Measurements from ENCODE around the gene MRPL20. TPM values are rescaled to one million over a fixed set of nuclear protein-coding genes. Genes with fewer than 3 reads are reported as not detected.
A peak's percentile ranks its signal among the peaks of the same experiment; 100 is the strongest.

Gene MRPL20
- polyA plus RNA-seq, 1 donor = 111 TPM

DNA sequence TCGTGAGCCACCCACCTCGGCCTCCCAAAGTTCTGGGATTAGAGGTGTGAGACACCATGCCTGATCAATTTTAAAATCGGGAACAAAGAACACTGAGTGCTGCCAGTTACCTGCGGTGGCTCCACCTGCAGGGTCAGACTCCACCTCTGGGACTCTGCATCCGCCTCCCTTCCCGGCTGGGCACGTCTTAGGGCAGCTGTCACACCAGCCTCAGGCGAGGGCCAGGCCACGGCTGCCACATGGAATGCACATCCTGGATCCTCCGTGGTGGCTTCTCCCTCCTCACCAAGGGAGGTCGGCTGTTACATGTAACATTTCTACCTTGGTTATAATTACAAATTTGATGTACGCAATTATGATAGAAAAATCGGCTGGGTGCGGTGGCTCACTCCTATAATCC is 42.8 kb downstream of the MRPL20 start:
- DNase-seq = no peak

DNA sequence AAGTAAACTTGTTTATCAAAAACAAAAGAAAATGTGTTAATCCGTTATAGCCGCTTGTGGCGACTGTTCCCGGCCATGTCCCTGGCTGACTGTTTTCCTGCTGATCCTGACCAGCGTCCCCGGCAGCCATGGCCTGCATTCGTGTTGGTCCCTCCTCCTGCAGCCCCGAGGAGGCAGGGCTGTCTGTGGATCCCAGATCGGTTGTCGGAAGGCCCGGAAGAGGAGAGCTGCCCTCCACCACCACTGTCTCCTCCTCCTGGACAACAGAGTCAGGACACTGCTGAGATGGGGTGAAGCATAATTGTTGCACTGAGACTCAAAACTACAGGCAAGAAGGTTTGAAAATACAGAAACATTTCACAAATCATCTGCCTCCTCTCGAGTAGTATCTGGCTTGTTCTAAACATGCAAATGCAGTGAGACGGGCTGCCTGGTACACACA is 45.1 kb downstream of the MRPL20 start:
- no peak for DNase-seq

DNA sequence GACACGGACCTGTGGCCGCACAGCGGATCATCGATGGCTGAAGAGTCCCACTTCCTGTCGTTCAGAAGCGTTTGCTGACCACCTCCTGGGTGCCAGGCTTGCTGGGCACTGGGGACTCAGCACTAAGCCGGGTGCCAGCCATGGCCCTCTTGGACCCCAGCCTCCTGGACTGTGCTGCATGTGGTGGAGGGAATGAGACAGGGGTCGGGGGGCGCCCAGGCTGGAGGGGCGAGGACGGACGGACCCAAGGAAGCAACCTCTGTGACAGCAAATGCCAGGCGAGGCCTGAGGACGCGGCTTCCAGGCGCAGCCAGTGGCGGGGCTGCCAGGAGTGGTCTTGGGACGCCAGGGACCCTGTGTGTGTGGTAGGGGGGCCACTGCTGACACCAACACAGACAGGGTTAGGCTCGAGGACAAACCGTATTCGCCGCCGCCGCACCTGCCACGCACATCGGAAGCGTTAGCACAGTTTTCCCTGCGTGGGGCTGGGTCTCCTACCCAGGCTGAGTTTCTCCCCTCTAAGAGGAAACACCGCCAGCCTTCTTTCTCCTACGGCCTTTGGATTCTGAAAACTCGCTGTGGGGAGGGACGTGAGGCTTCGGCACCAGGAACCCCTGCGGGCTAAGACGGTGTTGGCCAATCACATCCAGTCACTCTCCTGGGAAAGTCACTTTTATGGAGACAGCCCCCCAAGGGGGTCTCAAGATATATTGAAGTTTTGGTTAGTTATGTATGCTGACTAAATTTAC is 45.7 kb downstream of the MRPL20 start:
- DNase-seq = no peak

DNA sequence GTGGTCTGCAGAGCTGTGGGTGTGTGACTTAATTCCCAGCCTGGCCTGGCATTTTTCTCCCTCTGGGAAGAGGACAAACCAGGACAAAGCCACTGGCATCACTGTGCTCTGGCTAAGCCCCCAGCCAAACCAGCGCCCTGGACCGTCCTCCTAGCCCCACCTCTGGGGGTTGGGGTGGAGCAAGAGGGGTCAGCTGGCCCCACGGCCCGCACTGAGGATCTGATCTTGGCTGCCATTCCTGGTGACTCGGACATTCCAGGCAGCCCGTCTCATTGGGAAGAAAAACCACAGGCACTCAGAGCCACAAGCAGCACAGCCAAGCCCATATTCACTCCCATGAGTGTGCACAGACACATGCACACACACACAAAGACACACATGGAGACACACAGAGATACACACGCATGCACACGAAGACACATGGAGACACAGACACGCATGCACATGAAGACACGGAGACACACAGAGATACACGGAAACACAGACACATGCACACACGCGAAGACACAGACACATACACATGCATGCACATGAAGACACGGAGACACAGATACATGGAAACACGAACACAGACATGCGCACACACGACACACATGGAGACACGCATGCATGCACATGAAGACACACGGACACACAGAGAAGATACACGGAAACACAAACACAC is 46.5 kb downstream of the MRPL20 start:
- DNase-seq = no peak

DNA sequence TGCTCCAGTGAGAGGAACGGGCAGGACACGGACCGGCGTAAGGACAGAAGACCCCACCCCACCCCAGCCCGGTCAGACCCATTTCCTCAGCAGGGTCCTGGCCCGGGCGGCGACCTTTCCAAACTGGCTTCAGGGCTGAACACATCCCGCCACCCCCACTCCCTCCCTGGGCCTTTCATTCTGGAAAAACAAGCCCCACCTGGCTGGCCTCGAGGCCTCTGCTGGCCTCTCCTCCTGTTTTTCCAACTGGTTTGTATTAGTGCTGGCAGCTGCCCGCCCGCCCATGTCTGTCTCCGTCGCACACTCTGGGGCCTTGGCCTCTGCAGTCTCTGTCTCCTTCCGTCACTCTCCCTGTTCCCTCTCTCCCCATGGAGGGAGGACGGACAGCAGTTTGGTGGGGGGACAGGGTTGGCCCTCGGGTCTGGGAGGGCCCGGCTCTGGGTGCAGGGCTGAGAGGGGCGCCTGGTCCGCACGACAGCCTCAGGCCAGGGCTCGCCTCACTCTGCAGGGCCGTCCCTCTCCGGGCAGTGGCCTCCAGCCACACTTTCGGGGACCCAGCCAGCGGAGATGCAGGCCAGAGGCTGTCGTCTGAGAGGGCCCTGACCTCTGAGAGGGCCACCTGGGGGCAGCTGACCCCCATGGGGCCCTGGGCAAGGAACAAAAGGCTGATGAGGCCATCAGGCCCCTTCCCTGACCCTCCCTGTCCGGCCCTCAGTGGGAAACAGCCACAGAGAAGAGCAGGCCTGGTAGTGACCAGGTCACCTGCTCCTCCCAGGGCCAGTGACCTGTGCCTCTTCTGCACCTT is 47.2 kb downstream of the MRPL20 start:
- DNase-seq = no peak

DNA sequence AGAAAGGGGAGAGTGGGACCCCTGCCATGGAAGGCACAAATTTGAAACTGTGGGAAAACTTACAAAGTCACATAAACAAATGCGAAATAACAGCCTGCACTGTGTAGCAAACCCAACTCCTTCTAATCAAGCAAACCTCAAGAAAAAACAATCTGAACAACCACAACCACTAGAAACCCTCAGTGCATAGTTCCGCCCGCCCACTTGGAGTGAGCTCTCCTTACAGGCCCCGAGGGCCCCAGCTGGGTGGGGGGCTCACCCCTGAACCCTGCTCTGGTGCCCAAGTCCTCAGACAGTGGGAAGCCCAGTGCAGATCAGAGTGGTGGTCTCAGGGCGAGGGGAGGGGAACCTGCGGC is 47.8 kb downstream of the MRPL20 start:
- DNase-seq = no peak

DNA sequence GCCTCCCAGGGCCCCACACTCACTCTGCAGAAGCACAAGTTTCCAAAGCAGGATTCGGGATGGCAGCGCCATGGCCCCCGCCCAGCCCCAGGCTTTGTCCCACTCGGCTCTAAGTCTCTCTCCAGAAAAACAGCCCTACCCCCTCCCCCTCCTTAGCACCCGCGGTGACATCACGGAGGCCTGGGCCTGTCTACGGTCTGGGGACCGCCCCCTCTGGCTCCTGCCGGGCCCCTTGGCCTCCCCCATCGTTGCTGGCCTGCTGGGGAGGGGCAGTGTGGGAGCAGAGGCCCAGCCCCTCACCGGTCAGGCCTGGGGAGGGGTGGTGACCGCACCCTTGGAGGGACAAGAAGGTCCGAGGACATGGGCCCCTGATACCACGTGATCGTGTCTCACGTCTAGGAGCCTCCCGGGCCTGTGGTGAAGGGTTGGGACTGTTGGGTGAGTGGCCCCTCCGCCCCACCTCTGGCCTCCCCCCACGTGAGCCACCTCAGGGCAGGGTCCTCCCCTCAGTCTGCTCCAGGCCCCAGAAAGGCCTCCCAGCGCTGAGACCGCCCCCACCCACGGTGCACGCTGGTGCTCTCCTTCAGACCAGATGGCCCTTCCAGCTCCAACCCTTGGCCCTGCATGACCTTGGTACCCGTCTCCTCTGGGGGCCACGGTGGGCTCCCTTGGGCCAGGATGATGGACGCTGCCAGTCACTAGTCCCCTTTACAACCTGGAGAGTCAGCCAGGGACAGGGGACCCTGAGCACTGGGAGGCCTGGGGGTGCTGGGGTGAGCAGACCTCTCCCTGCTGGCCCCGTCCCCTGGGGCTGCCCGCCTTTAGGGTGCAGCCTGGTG is 48.4 kb downstream of the MRPL20 start, which contains the start of gene MXRA8:
Gene MXRA8 (minus strand): TSS at position 123 of the 839 bp plus-strand sequence. CDS start 51 bp downstream, at position 72.
- DNase-seq = peak; percentile 69

DNA sequence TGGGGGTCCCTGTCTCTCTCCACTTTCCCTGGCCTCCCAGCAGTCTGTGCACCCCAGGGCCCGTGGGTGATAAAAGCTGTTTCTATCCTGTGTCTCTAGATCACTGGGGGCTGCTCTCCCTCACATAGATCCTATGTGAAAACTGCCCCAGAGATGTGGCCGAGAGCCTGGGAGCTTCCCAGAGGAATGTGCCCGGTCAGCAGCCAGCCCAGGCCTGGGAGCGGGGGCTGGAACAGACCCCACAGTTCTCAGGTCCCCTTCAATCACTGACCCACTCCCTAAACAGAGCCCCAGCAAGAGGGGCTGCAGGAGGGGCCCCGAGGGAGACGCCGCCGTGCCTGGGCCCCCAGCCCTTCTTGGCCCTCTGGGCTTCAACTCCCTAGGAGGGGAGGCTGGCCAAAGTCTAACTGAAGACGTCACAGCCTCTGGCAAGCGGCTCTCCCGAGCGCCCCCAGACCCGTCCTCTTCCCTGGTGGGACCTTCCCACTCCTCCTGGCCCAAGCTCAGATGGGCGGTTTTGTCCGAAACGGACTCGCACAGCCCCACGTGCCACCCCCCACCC is 49.1 kb downstream of the MRPL20 start:
- no peak for DNase-seq

DNA sequence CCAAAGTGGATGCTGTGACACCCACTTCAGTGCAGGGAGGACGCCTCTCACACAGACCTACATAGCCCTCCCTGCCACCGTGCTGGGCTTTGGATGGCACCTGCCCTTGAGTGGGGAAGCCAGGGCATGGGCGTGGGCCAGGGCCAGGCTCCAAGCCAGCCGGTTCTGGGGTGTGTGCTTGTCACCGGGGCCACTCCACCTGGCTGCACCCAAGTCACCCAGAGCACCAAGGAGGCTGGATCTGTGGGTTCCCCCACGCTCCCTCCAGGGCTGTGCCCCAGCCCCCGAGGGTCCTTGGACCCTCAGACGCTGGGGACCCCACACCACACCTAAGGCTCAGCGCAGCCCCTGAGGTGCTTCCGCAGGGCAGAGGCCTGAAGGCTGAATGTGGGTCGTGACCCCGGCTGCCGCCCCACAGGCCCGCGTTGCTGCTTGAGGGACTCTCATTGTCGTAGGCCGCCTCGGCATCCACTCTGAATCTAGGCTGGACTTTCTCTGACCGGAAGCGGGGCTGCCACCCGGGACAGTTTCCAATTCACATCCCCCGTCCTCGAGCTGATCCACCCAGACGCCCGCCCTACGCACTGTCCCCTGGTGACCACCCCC is 50.2 kb downstream of the MRPL20 start:
- DNase-seq = no peak

DNA sequence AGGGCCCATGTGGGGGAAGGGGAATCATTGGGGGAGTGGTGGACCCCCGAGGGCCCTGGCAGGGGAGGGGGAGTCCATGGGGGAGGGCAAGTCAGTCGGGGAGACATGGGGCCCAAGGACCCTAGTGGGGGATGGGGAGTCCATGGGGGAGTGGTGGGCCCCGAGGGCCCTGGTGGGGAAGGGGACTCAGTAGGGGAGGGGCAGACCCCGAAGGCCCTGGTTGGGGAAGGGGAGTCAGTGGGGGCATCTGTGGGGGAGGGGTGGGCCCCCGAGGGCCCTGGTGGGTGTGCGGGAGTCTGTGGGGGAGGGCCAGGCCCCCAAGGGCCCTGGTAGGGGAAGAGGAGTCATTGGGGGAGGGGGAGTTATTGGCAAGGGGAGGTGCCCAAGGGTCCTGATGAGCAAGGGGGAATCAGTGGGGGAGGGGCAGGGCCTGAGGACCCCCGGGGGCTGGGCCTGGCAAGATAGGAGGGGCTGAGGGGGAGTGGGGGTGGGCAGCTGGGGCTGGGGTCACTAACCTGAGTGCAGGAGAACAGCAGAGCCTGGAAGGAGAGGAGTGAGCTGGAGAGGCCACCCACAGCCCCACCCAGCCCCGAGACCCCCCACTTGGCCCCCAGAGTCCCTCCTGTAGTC is 50.8 kb downstream of the MRPL20 start:
- no peak for DNase-seq

DNA sequence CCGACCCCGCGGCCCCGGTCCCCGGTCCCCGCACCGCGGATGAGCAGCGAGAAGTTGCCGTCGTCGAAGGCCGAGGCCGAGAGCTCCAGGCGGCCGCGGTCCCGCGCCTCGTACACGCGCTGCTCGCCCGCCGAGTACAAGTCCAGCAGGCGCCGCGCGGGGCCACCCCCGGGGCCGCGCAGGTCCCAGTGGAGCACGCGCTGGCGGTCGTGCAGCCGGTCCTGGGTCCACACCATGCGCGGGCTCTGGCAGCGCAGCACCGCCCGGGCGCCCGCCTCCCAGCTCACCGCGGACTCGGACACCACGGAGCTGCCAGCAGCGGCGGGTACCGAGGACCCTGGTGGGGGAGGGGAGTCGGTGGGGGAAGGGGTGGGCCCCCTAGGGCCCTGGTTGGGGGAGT is 51.7 kb downstream of the MRPL20 start:
- DNase-seq = no peak

DNA sequence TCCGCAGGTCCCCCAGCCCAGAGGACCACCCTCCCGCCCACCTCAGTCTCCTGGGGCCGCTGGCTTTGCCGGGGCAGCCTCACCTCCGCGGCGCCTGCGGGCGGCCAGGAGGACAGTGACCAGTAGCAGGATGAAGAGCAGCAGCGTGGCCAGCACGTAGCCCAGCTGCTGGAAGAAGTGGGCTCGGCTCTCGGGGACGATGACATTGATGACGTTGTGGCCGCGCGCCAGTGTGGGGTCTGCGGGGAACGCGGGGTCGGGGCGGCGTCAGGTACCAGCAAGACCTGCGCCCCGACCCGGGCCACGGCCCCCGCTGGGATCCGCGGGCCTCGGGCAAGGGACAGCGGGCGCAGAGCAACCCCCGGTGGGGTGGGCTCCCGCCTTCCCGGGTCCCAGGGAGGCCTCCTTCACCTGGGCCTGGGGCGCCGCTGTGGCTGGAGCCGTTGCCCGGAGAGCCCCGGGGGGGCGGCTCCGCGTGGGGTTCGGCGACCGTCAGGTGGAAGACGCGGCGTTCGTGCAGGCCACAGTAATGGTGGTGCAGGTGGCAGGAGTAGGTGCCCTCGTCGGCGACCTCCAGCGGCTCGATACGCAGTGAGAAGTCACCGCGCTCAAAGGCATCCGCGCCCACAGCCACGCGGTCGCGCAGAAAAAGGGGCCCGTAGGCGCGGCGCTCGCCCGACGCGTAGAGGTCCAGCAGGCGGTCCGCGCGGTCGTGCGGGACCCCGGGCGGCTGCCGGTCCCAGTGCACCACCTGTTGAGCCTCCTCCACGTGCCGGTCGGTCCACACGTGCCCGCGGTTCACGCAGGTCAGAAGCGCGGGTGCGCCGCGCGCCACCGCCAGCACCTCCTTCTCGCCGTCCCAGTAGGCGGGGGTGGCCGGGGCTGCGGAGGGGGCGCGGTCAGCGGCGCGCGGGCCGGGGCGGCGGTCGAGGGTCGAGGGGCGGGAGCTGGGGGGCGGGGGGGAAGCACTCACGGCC is 52.5 kb downstream of the MRPL20 start:
- no peak for DNase-seq

DNA sequence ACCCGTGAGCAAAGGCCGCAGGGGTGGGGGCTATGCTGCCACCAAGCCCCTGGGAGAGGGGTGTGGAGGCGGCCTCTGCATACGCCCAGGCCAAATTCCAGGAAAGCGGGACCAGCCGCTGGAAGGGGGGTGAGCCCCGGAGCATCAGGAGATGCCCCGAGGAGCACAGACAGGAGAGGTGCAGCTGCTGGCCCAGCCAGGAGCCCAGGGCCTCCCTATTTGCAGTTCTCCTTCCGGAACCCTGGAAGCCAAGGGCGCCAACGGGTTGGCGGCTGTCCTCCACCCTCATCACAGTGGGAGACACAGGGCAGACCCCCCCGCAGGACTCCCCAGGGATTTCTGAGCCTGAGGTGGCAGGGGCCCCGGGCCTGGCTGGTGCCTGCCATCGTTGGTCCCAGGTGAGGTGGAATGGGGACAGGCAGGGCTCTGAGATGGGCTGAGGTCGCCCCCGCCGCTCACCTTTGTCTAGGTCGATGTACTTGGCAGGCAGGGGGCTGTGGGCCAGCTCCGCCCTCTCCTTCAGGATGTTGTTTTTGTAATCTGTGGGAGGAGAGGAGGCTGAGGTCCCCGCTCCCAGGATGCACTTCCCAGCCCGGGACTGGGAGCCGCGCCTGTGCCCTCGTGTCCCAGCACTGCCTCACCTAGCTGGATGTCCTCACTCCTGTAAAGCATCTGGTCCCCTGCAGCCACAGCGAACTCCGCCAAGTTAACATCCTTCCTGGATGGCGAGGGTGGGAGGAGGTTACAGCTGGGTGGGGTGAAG is 53.5 kb downstream of the MRPL20 start:
- no peak for DNase-seq

DNA sequence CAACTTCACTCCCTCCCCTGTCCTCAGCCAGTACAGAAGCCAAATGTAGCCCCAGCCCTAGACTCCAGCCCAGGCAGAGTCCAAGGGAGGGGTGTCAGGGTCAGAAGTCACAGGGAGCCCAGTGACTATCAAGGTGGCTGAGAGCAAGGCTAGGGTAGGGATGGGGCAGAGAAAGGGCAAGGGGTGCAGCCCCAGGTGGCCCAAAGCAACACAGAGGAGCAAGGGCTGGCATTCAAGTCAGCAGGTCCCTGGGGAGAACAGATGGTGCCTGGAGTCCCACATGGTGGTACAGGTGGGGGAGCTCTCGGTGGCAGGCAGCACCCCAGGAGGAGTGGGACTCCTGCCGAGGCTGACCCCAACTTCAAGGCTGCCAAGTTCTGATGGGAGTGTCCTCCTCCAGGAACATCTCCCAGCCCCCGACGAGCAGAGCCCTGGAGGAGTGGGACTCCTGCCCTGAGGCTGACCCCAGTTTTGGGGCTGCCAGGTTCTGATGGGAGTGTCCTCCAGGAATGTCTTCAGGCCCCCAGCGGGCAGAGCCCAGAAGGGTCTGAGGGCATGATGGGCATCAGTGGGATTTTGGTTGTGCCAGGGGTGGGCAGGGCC is 54.2 kb downstream of the MRPL20 start:
- DNase-seq = no peak
